Upper lobe of left lung (tissue), 4 donors: ENCODE data around the gene DGKZ.

Experiments used
- CTCF ChIP-seq, 6 experiments: fragments of 450-650 bp in 4 of 6; fragments of 200-600 bp in 2 of 6; sonication (generic) in 2 of 6; IDR thresholded peaks; one replicate each; pipeline ENCODE4 v1.5.1; 2016 to 2019; ENCODE audit warnings: antibody characterized with exemption in 6 of 6
- POLR2A ChIP-seq, 4 donors: fragments of 450-650 bp; IDR thresholded peaks; one replicate each; pipeline ENCODE4 v1.5.1; 2016 to 2017; ENCODE audit warnings: antibody characterized with exemption in 4 of 4, mild to moderate bottlenecking in 2 of 4
- POLR2AphosphoS5 ChIP-seq, 2 donors: sonication (generic); formaldehyde crosslinking; IDR thresholded peaks; one replicate each; pipeline ENCODE4 v1.5.1; 2017; ENCODE audit warnings: antibody characterized with exemption in 2 of 2

- TF ChIP-seq POLR2A (IDR thresholded peaks at IDR 0.05) (no peak), POLR2AphosphoS5 (IDR thresholded peaks at IDR 0.05) (no peak), CTCF (IDR thresholded peaks at IDR 0.05) (no peak)
These were observed 19.4 kb upstream of the DGKZ start for GRCh38 chr11:46327829-46328228.
